Measurements from ENCODE around the gene C1orf21. TPM values are rescaled to one million over a fixed set of nuclear protein-coding genes. Genes with fewer than 3 reads are reported as not detected.

The C1orf21 gene
- polyA plus RNA-seq, 1 experiment = 4.3 TPM

DNA sequence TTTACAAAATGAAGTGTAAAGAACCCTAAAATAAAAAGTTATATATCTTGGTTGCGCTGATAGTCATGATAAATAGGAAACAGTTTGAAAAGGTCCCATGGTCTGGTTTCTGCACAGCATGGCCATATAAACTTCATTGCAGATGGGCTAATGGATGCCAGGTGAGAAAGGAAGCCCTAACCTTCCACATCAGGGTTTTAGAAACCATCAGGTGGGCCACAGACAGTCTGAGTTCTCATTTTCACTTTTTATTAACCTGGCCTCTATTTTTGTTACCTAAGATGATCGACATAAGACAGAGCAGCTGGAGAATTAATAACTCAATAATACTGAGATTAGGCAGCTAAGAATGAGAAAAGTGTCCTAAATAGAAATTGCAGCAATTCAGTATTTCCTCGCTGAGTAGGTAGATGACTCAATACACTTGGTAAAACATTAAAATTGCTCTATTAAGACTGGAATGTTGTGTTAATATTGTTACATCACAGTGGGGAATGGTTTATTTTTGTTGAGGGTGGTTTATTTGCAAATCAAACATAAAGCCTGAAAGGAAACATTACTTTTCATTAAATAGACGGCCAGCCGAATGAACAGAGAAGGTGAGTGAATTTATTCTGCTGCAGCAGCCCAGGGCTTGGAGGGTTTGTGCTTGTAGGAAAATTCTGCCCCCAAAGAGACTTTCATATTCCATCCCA is 21.1 kb downstream of the C1orf21 start:
- POLR2A ChIA-PET = no interaction called here
- H3K4me3 ChIP-seq (ENCODE audit: low read depth, low read length) = no peak overlapping the region
- peak; percentile 37 for DNase-seq (ENCODE audit: low read depth)
- TF ChIP-seq, protein P1, sequence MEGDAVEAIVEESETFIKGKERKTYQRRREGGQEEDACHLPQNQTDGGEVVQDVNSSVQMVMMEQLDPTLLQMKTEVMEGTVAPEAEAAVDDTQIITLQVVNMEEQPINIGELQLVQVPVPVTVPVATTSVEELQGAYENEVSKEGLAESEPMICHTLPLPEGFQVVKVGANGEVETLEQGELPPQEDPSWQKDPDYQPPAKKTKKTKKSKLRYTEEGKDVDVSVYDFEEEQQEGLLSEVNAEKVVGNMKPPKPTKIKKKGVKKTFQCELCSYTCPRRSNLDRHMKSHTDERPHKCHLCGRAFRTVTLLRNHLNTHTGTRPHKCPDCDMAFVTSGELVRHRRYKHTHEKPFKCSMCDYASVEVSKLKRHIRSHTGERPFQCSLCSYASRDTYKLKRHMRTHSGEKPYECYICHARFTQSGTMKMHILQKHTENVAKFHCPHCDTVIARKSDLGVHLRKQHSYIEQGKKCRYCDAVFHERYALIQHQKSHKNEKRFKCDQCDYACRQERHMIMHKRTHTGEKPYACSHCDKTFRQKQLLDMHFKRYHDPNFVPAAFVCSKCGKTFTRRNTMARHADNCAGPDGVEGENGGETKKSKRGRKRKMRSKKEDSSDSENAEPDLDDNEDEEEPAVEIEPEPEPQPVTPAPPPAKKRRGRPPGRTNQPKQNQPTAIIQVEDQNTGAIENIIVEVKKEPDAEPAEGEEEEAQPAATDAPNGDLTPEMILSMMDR (IDR thresholded peaks at IDR 0.05; ENCODE audit: insufficient read depth, low read depth, low read length) = no peak
- no peaks in the 10 kb centered on the region for H3K27me3 ChIP-seq (ENCODE audit: control insufficient read depth, insufficient read depth, low read length)
- no peaks in the 10 kb centered on the region for H3K36me3 ChIP-seq (ENCODE audit: control insufficient read depth, insufficient read depth, low read length)
- CTCF ChIA-PET = no interaction called here

DNA sequence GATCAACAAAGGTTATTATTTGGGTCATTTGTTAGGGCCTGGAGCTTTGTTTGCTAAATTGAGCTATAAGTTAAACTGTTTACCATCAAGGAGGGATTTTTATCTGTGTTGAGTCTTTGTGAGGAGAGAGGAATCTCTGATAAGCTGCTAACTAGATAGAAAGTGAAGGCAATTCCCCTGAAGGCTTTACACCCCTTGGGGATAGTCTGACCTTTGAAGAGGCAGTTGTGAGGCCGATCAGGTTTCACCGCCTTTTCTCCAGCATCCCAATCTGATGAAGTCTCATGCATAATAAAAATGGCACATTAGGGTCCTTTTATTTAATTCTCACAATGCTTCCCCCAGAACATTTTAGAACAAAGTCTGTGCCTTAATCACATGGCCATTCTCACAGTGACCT is 21.8 kb downstream of the C1orf21 start:
- CTCF ChIA-PET = no interaction called here
- no peaks in the 10 kb centered on the region for H3K36me3 ChIP-seq (ENCODE audit: control insufficient read depth, insufficient read depth, low read length)

DNA sequence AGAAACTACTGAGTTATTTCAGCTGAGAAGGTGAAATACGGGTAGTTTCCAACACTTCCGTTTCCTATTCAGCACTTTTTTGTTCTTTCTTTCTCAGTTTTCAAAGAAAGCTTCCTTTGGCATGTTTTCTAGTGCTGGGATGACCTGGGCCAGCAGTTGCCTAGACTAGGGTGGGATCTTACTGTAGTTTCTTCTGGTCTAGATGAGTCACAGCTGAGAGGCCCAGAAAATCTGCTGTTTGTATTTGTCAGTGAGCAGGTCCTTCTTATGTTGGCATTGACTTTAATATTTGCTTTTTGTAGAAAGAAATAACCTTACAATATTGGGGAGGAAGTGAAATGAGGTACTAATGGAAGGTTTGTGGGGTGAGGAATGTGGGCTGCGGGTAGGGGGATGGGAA is 22.2 kb downstream of the C1orf21 start:
- no peak for DNase-seq (ENCODE audit: low read depth)
- TF ChIP-seq, protein P1 (IDR thresholded peaks at IDR 0.05; ENCODE audit: insufficient read depth, low read depth, low read length) = no peak
- POLR2A ChIA-PET = no interaction called here
- Histone ChIP-seq H3K36me3 (ENCODE audit: control insufficient read depth, insufficient read depth, low read length) (no peaks in the 10 kb centered on the region), H3K4me3 (ENCODE audit: low read depth, low read length) (no peak overlapping the region), H3K27me3 (ENCODE audit: control insufficient read depth, insufficient read depth, low read length) (no peaks in the 10 kb centered on the region)
- CTCF ChIA-PET = no interaction called here

More for the DNA sequence above, 21.8 kb downstream of the C1orf21 start:
- POLR2A ChIA-PET = no interaction called here
- H3K27me3 ChIP-seq (ENCODE audit: control insufficient read depth, insufficient read depth, low read length) = no peaks in the 10 kb centered on the region
- TF ChIP-seq, protein P1 (IDR thresholded peaks at IDR 0.05; ENCODE audit: insufficient read depth, low read depth, low read length) = no peak
- no peak for DNase-seq (ENCODE audit: low read depth)
- no peak overlapping the region for H3K4me3 ChIP-seq (ENCODE audit: low read depth, low read length)

DNA sequence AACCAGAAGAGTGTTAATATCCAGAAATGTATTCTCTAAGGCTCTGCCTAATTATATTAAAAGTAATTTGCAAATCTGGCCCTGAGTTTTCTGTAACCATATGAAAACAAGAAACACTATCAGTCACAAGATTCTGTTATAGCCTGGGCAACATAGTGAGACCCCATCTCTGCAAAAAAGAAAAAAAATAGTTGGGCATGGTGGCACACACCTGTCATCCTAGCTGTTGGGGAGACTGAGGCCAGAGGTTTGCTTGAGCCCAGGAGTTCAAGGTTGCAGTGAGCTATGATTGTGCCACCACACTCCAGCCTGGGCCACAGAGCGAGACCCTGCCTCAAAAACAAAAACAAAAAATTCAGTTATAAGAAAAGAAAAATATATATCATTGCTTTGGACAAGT is 25.6 kb downstream of the C1orf21 start:
- H3K4me3 ChIP-seq (ENCODE audit: low read depth, low read length) = no peak overlapping the region
- ChIA-PET CTCF (interaction anchor here (1.4 kb wide), 1 partner anchor 17 kb away, joined by 4 read pairs; no protein-coding TSS in a partner anchor), POLR2A (no interaction called here)
- H3K27me3 ChIP-seq (ENCODE audit: control insufficient read depth, insufficient read depth, low read length) = no peaks in the 10 kb centered on the region
- no peak for DNase-seq (ENCODE audit: low read depth)
- TF ChIP-seq, protein P1 (IDR thresholded peaks at IDR 0.05; ENCODE audit: insufficient read depth, low read depth, low read length) = no peak
- no peaks in the 10 kb centered on the region for H3K36me3 ChIP-seq (ENCODE audit: control insufficient read depth, insufficient read depth, low read length)

DNA sequence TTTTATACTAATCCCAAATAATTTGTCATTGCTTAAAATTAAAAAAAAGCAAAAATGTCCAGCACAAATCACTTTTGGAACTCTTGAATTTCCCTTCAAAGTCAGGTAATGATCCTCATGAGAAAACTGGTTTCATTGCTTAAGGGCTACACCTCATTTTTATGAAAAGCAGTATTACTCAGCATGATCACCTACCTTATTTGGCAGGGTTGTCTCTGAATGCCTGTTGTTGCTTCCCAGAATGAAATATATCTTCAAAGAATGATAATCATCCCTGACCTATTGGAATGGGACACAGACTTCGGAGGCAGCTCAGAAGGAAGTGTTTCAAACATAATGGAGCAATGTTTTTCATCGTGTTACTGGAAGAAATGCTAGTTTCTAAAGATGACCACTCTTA is 29.7 kb downstream of the C1orf21 start:
- no peaks in the 10 kb centered on the region for H3K27me3 ChIP-seq (ENCODE audit: control insufficient read depth, insufficient read depth, low read length)
- ChIA-PET CTCF (no interaction called here), POLR2A (no interaction called here)
- H3K4me3 ChIP-seq (ENCODE audit: low read depth, low read length) = no peak overlapping the region
- no peaks in the 10 kb centered on the region for H3K36me3 ChIP-seq (ENCODE audit: control insufficient read depth, insufficient read depth, low read length)
- TF ChIP-seq, protein P1 (IDR thresholded peaks at IDR 0.05; ENCODE audit: insufficient read depth, low read depth, low read length) = no peak
- no peak for DNase-seq (ENCODE audit: low read depth)

Data from BJ (cell line).